ENCODE data around the gene CCNA1. TPM values are rescaled to one million over a fixed set of nuclear protein-coding genes. Genes with fewer than 3 reads are reported as not detected.
A peak's percentile ranks its signal among the peaks of the same experiment; 100 is the strongest.

CCNA1 gene
- total and polyA plus RNA-seq, 8 donors, result 0.15 to 4.6 (median 2.1) TPM

GRCh38 chr13:36450534-36450933 is 18.2 kb downstream of the CCNA1 start:
- no peak for DNase-seq
- no peaks in the 10 kb centered on the region for H3K27me3 ChIP-seq
- TF ChIP-seq, protein P1, sequence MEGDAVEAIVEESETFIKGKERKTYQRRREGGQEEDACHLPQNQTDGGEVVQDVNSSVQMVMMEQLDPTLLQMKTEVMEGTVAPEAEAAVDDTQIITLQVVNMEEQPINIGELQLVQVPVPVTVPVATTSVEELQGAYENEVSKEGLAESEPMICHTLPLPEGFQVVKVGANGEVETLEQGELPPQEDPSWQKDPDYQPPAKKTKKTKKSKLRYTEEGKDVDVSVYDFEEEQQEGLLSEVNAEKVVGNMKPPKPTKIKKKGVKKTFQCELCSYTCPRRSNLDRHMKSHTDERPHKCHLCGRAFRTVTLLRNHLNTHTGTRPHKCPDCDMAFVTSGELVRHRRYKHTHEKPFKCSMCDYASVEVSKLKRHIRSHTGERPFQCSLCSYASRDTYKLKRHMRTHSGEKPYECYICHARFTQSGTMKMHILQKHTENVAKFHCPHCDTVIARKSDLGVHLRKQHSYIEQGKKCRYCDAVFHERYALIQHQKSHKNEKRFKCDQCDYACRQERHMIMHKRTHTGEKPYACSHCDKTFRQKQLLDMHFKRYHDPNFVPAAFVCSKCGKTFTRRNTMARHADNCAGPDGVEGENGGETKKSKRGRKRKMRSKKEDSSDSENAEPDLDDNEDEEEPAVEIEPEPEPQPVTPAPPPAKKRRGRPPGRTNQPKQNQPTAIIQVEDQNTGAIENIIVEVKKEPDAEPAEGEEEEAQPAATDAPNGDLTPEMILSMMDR (IDR thresholded peaks at IDR 0.05), result no peak
- no peak overlapping the region for H3K4me3 ChIP-seq
- no peaks in the 10 kb centered on the region for H3K36me3 ChIP-seq
- intact Hi-C loops (cut with DNase I), result no loop called here
- H3K4me1 ChIP-seq, result no peaks in the 10 kb centered on the region
- no peak for ATAC-seq
- no peak overlapping the region for H3K27ac ChIP-seq
- H3K9me3 ChIP-seq, result no peaks in the 10 kb centered on the region

- ATAC-seq (peak; percentile 77), DNase-seq (peak in 1 of 4 donors; percentile 24)
- H3K4me1 ChIP-seq, result no peaks in the 10 kb centered on the region
- TF ChIP-seq, protein P1 (IDR thresholded peaks at IDR 0.05), result peak in 1 of 2 donors; percentile 13
- H3K27me3 ChIP-seq, result no peaks in the 10 kb centered on the region
- no peaks in the 10 kb centered on the region for H3K9me3 ChIP-seq
- intact Hi-C loops (cut with DNase I), result no loop called here
- no peak overlapping the region for H3K27ac ChIP-seq
- H3K36me3 ChIP-seq, result no peaks in the 10 kb centered on the region
- no peak overlapping the region for H3K4me3 ChIP-seq
Observed at GRCh38 chr13:36453516-36453915, 21.2 kb downstream of the CCNA1 start.

DNA sequence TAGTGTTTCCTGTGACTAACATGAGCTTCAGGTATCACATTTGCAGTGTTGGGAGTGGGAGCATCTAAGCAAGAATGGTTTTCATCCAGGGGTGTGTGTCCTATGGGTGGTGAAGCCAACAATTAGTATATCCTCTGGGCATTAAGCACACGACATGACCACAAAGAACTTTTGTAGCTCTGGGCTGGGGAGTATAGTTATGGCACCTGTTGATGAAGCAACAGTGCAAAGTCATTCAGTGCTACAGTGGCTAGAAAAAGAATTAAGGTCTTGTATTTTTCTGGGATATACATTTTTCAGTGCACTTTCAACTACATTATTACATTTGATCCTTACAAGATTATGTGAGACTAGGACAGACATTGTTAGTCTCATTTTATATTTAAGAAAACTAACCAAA is 21.8 kb downstream of the CCNA1 start:
- H3K27ac ChIP-seq, result no peak overlapping the region
- intact Hi-C loops (cut with DNase I), result no loop called here
- no peaks in the 10 kb centered on the region for H3K36me3 ChIP-seq
- no peaks in the 10 kb centered on the region for H3K27me3 ChIP-seq
- TF ChIP-seq, protein P1 (IDR thresholded peaks at IDR 0.05), result no peak
- no peaks in the 10 kb centered on the region for H3K9me3 ChIP-seq
- no peak for DNase-seq
- ATAC-seq, result no peak
- no peak overlapping the region for H3K4me3 ChIP-seq
- no peaks in the 10 kb centered on the region for H3K4me1 ChIP-seq

GRCh38 chr13:36454987-36455386 is 22.7 kb downstream of the CCNA1 start:
- DNase-seq (no peak), ATAC-seq (no peak)
- no peaks in the 10 kb centered on the region for H3K4me1 ChIP-seq
- TF ChIP-seq, protein P1 (IDR thresholded peaks at IDR 0.05), result no peak
- H3K36me3 ChIP-seq, result no peaks in the 10 kb centered on the region
- no peaks in the 10 kb centered on the region for H3K27me3 ChIP-seq
- intact Hi-C loops (cut with DNase I), result no loop called here
- H3K4me3 ChIP-seq, result no peak overlapping the region
- H3K9me3 ChIP-seq, result no peaks in the 10 kb centered on the region
- H3K27ac ChIP-seq, result no peak overlapping the region

DNA sequence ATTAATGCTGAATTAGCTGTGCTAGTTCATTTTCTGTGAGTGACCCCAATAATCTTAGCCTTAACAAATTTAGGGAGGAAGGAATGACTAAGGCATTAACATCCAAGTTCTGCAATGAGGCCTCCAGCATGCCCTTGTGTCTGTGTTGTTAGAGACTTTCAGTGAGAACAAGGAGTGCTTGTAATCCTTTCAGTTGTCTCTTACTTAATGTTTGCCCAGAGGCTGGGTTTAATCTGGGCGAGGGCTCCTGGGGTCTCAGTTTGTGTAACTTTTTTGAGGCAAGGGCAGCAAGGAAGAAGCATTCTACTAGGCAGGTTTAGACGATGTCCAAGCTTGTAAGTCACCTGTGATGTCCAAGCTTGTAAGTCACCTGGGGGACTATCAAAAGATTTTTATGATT is 24.3 kb downstream of the CCNA1 start:
- ATAC-seq (no peak), DNase-seq (no peak)
- Histone ChIP-seq H3K27me3 (no peaks in the 10 kb centered on the region), H3K36me3 (no peaks in the 10 kb centered on the region), H3K4me1 (no peaks in the 10 kb centered on the region), H3K27ac (no peak overlapping the region), H3K4me3 (no peak overlapping the region), H3K9me3 (no peaks in the 10 kb centered on the region)
- intact Hi-C loops (cut with DNase I), result no loop called here
- TF ChIP-seq, protein P1 (IDR thresholded peaks at IDR 0.05), result no peak

Measured in left lung (tissue), 10 donors.